Peyer's patch (tissue), 4 donors: Measurements from ENCODE around the gene BAHD1. TPM values are rescaled to one million over a fixed set of nuclear protein-coding genes. Genes with fewer than 3 reads are reported as not detected.
"Not testable (repeated sequence)": the region's sequence is repeated elsewhere in the genome, so short reads cannot be mapped to it uniquely, and the experiment has no call there.

ENCODE experiments used
- DNase-seq, 3 donors: peaks; one replicate each; pipeline ENCODE4 v3.0.0-alpha.2; 2017 to 2019
- H3K27ac ChIP-seq, 4 donors: fragments of 200-600 bp; sonication (generic); one replicate each; pipeline ENCODE4 v1.5.1; 2016 to 2019
- H3K27me3 ChIP-seq, 2 donors: fragments of 200-600 bp; sonication (generic); one replicate each; pipeline ENCODE4 v1.5.1; 2019
- H3K36me3 ChIP-seq, 3 donors: fragments of 200-600 bp; sonication (generic); one replicate each; pipeline ENCODE4 v1.5.1; 2016 to 2019
- H3K4me1 ChIP-seq, 4 donors: fragments of 200-600 bp; sonication (generic); one replicate each; pipeline ENCODE4 v1.5.1; 2016 to 2019
- H3K4me3 ChIP-seq, 4 donors: fragments of 200-600 bp; sonication (generic); 1 replicate in 3 of 4; 2 replicates in 1 of 4; pipeline ENCODE4 v1.5.1; 2016 to 2019; ENCODE audit warnings: mild to moderate bottlenecking in 1 of 4
- H3K9me3 ChIP-seq, 4 donors: fragments of 200-600 bp; sonication (generic); one replicate each; pipeline ENCODE4 v1.5.1; 2016 to 2019; ENCODE audit warnings: mild to moderate bottlenecking in 1 of 4
- CTCF ChIP-seq, 6 experiments: fragments of 450-650 bp in 4 of 6; fragments of 200-600 bp in 2 of 6; sonication (generic) in 1 of 6; IDR thresholded peaks; one replicate each; pipeline ENCODE4 v1.5.1; 2017 to 2019; ENCODE audit warnings: antibody characterized with exemption in 6 of 6, mild to moderate bottlenecking in 3 of 6, moderate library complexity in 1 of 6
- POLR2A ChIP-seq, 2 donors: fragments of 450-650 bp; IDR thresholded peaks; one replicate each; pipeline ENCODE4 v1.5.1; 2017; ENCODE audit warnings: antibody characterized with exemption in 2 of 2, mild to moderate bottlenecking in 2 of 2, moderate library complexity in 2 of 2
- total RNA-seq, 4 donors: library from RNA; depleted of rRNA; stranded (reverse); fragments of >200 nt; gene quantifications; one replicate each; pipeline ENCODE4 v1.1.0, GENCODE V29; 2016

BAHD1 gene
- total RNA-seq, 4 donors from 2014 or later: 8.3 to 41.0 (median 31.4) TPM

GRCh38 chr15:40451527-40452158, 10.9 kb downstream of the BAHD1 start:
- H3K36me3 ChIP-seq: no peaks in the 10 kb centered on the region
- DNase-seq: no peak
- peaks cover 17 to 74% (median 19%) of the 10 kb centered on the region in 4 donors for H3K4me1 ChIP-seq
- H3K9me3 ChIP-seq: no peaks in the 10 kb centered on the region
- no peaks in the 10 kb centered on the region for H3K27me3 ChIP-seq
- TF ChIP-seq CTCF (IDR thresholded peaks at IDR 0.05) (no peak), POLR2A (IDR thresholded peaks at IDR 0.05) (no peak)
- peak overlapping the region in 1 of 4 donors; percentile 20 for H3K4me3 ChIP-seq
- H3K27ac ChIP-seq: peak overlapping the region in 3 of 4 donors; percentile 34 to 87 (median 55)

- H3K36me3 ChIP-seq: no peaks in the 10 kb centered on the region
- no peaks in the 10 kb centered on the region for H3K9me3 ChIP-seq
- TF ChIP-seq CTCF (IDR thresholded peaks at IDR 0.05) (no peak), POLR2A (IDR thresholded peaks at IDR 0.05) (no peak)
- H3K27ac ChIP-seq: peak overlapping the region; percentile 17 to 87 (median 44)
- peak in 1 of 3 donors; percentile 25 for DNase-seq
- H3K4me3 ChIP-seq: peak overlapping the region in 1 of 4 donors; percentile 20
- H3K4me1 ChIP-seq: peaks cover 17 to 75% (median 19%) of the 10 kb centered on the region in 4 donors
- no peaks in the 10 kb centered on the region for H3K27me3 ChIP-seq
These were observed 11.7 kb downstream of the BAHD1 start for GRCh38 chr15:40452296-40453090.

- Histone ChIP-seq H3K27ac (peak overlapping the region in 1 of 4 donors; percentile 17), H3K4me1 (peaks cover 17 to 69% (median 19%) of the 10 kb centered on the region in 4 donors)
- DNase-seq: peak in 1 of 3 donors; percentile 26
- H3K36me3 ChIP-seq, H3K27me3 ChIP-seq, H3K9me3 ChIP-seq, H3K4me3 ChIP-seq: not testable (repeated sequence)
These were observed 13.2 kb downstream of the BAHD1 start for GRCh38 chr15:40453941-40454340.

- DNase-seq: no peak
- Histone ChIP-seq H3K27me3 (no peaks in the 10 kb centered on the region), H3K4me3 (no peak overlapping the region), H3K27ac (peak overlapping the region in 1 of 4 donors; percentile 17), H3K9me3 (no peaks in the 10 kb centered on the region), H3K36me3 (peaks cover 0 to 14% (median 0%) of the 10 kb centered on the region in 3 donors), H3K4me1 (peaks cover 17 to 64% (median 19%) of the 10 kb centered on the region in 4 donors)
- TF ChIP-seq POLR2A (IDR thresholded peaks at IDR 0.05): no peak
- TF ChIP-seq CTCF (IDR thresholded peaks at IDR 0.05): no peak
These were observed 14.2 kb downstream of the BAHD1 start for GRCh38 chr15:40454904-40455391.

GRCh38 chr15:40456299-40456712, 15.6 kb downstream of the BAHD1 start:
- H3K36me3 ChIP-seq: peaks cover 0 to 27% (median 0%) of the 10 kb centered on the region in 3 donors
- H3K9me3 ChIP-seq: no peaks in the 10 kb centered on the region
- H3K27ac ChIP-seq: no peak overlapping the region
- DNase-seq: peak in 1 of 3 donors; percentile 39
- no peaks in the 10 kb centered on the region for H3K27me3 ChIP-seq
- peaks cover 17 to 54% (median 18%) of the 10 kb centered on the region in 4 donors for H3K4me1 ChIP-seq
- no peak overlapping the region for H3K4me3 ChIP-seq
- TF ChIP-seq CTCF (IDR thresholded peaks at IDR 0.05) (no peak), POLR2A (IDR thresholded peaks at IDR 0.05) (no peak)

- H3K27me3 ChIP-seq: no peaks in the 10 kb centered on the region
- peaks cover 0 to 31% (median 0%) of the 10 kb centered on the region in 3 donors for H3K36me3 ChIP-seq
- H3K4me3 ChIP-seq: no peak overlapping the region
- no peak overlapping the region for H3K27ac ChIP-seq
- peak in 1 of 3 donors; percentile 35 for DNase-seq
- TF ChIP-seq POLR2A (IDR thresholded peaks at IDR 0.05) (no peak), CTCF (IDR thresholded peaks at IDR 0.05) (no peak)
- H3K9me3 ChIP-seq: no peaks in the 10 kb centered on the region
- H3K4me1 ChIP-seq: peaks cover 15 to 50% (median 17%) of the 10 kb centered on the region in 4 donors
These were observed 16.0 kb downstream of the BAHD1 start for GRCh38 chr15:40456738-40457137.
